GM13977 (cell line): Measurements from ENCODE around the gene ITSN2.
"Not testable (repeated sequence)": the region's sequence is repeated elsewhere in the genome, so short reads cannot be mapped to it uniquely, and the experiment has no call there.

ENCODE experiments used
- DNase-seq: peaks from one replicate; pipeline ENCODE4 v3.0.0; 2012; ENCODE audit warnings: low spot score
- CTCF ChIP-seq: IDR thresholded peaks from 2 replicates; pipeline ENCODE4 v1.5.1; 2012; ENCODE audit warnings: mild to moderate bottlenecking, control low read depth; ENCODE audit not compliant: insufficient read depth; ENCODE audit errors: extremely low read depth, missing control alignments
- in situ Hi-C: fragments of 300-500 bp; cut with MboI; formaldehyde crosslinking; loops from one replicate; pipeline ENCODE4 v1.12.0; 2022; ENCODE audit warnings: low sequenced_read_pairs, low pct_unique_long_range_greater_than_20kb, mixed read lengths, inconsistent platforms; ENCODE audit not compliant: unreplicated experiment

The ITSN2 gene

GRCh38 chr2:24350826-24351626 is 9.3 kb downstream of the ITSN2 start:
- in situ Hi-C loops = no loop called here
- TF ChIP-seq CTCF = no peak
- DNase-seq = no peak

GRCh38 chr2:24349097-24349496 is 11.2 kb downstream of the ITSN2 start:
- TF ChIP-seq CTCF = no peak
- in situ Hi-C loops = no loop called here
- DNase-seq = no peak

GRCh38 chr2:24345937-24346336 is 14.4 kb downstream of the ITSN2 start:
- in situ Hi-C loops = no loop called here
- TF ChIP-seq CTCF = no peak

GRCh38 chr2:24343225-24343882 is 17.0 kb downstream of the ITSN2 start:
- TF ChIP-seq CTCF = no peak
- in situ Hi-C loops = no loop called here
- DNase-seq = no peak

More at GRCh38 chr2:24345937-24346336, 14.4 kb downstream of the ITSN2 start:
- DNase-seq = no peak

- peak; percentile 20 for TF ChIP-seq CTCF
- in situ Hi-C loops = no loop called here
Measured at GRCh38 chr2:24342110-24342910, 18.0 kb downstream of the ITSN2 start.

GRCh38 chr2:24339856-24340262 is 20.5 kb downstream of the ITSN2 start:
- TF ChIP-seq CTCF = no peak
- no peak for DNase-seq
- in situ Hi-C loops = no loop called here

More at GRCh38 chr2:24342110-24342910, 18.0 kb downstream of the ITSN2 start:
- DNase-seq = peak; percentile 39

GRCh38 chr2:24339098-24339497 is 21.2 kb downstream of the ITSN2 start:
- DNase-seq, in situ Hi-C loops: not testable (repeated sequence)
